ENCODE results near the gene GHRHR.

The GHRHR gene

GRCh38 chr7:30938435-30939316, 25.1 kb upstream of the GHRHR start:
- H3K4me3 ChIP-seq (ENCODE audit: low read depth, low read length), result peak overlapping the region; percentile 6
- peak; percentile 78 for DNase-seq (ENCODE audit: low read depth)
- TF ChIP-seq CTCF (conservative IDR thresholded peaks at IDR 0.05; ENCODE audit: low read depth, low read length), result peak; percentile 96

- no peak for DNase-seq (ENCODE audit: low read depth)
- TF ChIP-seq CTCF (conservative IDR thresholded peaks at IDR 0.05; ENCODE audit: low read depth, low read length), result no peak
Measured at GRCh38 chr7:30941582-30942323, 22.0 kb upstream of the GHRHR start.

GRCh38 chr7:30950197-30950596, 13.6 kb upstream of the GHRHR start:
- TF ChIP-seq CTCF (conservative IDR thresholded peaks at IDR 0.05; ENCODE audit: low read depth, low read length), result no peak
- DNase-seq (ENCODE audit: low read depth), result no peak
- H3K4me3 ChIP-seq (ENCODE audit: low read depth, low read length), result no peak overlapping the region

More at GRCh38 chr7:30941582-30942323, 22.0 kb upstream of the GHRHR start:
- no peak overlapping the region for H3K4me3 ChIP-seq (ENCODE audit: low read depth, low read length)

- H3K4me3 ChIP-seq (ENCODE audit: low read depth, low read length), result no peak overlapping the region
- no peak for DNase-seq (ENCODE audit: low read depth)
- TF ChIP-seq CTCF (conservative IDR thresholded peaks at IDR 0.05; ENCODE audit: low read depth, low read length), result no peak
Measured at GRCh38 chr7:30954914-30955313, 8.8 kb upstream of the GHRHR start.

- TF ChIP-seq CTCF (conservative IDR thresholded peaks at IDR 0.05; ENCODE audit: low read depth, low read length), result no peak
- DNase-seq (ENCODE audit: low read depth), result no peak
Measured at GRCh38 chr7:30956704-30957103, 7.0 kb upstream of the GHRHR start.

GRCh38 chr7:30965372-30965771, 1.6 kb downstream of the GHRHR start:
- no peak for DNase-seq (ENCODE audit: low read depth)
- TF ChIP-seq CTCF (conservative IDR thresholded peaks at IDR 0.05; ENCODE audit: low read depth, low read length), result no peak
- no peak overlapping the region for H3K4me3 ChIP-seq (ENCODE audit: low read depth, low read length)

More at GRCh38 chr7:30956704-30957103, 7.0 kb upstream of the GHRHR start:
- no peak overlapping the region for H3K4me3 ChIP-seq (ENCODE audit: low read depth, low read length)
